Measurements from ENCODE around the gene GIMD1. TPM values are rescaled to one million over a fixed set of nuclear protein-coding genes. Genes with fewer than 3 reads are reported as not detected.
"Not testable (repeated sequence)": the region's sequence is repeated elsewhere in the genome, so short reads cannot be mapped to it uniquely, and the experiment has no call there.

GIMD1 gene
- total RNA-seq, 4 donors from 2014 or later = not detected

GRCh38 chr4:106334741-106335470 lies 33.7 kb downstream of the GIMD1 start:
- Histone ChIP-seq H3K36me3 (no peaks in the 10 kb centered on the region), H3K27ac (no peak overlapping the region), H3K4me3 (no peak overlapping the region), H3K27me3 (no peaks in the 10 kb centered on the region), H3K4me1 (no peaks in the 10 kb centered on the region), H3K9me3 (no peaks in the 10 kb centered on the region)
- no peak for DNase-seq
- TF ChIP-seq CTCF (IDR thresholded peaks at IDR 0.05) = no peak
- no peak for TF ChIP-seq POLR2A (IDR thresholded peaks at IDR 0.05)
- intact Hi-C loops (cut with DNase I; ENCODE audit: low total_unique reads) = no loop called here

- intact Hi-C loops (cut with DNase I; ENCODE audit: low total_unique reads) = no loop called here
- no peaks in the 10 kb centered on the region for H3K36me3 ChIP-seq
Measured at GRCh38 chr4:106333186-106333585, 35.4 kb downstream of the GIMD1 start.

GRCh38 chr4:106329041-106329618 lies 39.4 kb downstream of the GIMD1 start:
- H3K4me3 ChIP-seq = no peak overlapping the region
- DNase-seq = no peak
- intact Hi-C loops (cut with DNase I; ENCODE audit: low total_unique reads) = no loop called here
- H3K27me3 ChIP-seq = no peaks in the 10 kb centered on the region
- no peaks in the 10 kb centered on the region for H3K36me3 ChIP-seq
- no peaks in the 10 kb centered on the region for H3K9me3 ChIP-seq
- no peaks in the 10 kb centered on the region for H3K4me1 ChIP-seq
- TF ChIP-seq CTCF (IDR thresholded peaks at IDR 0.05) (peak in 3 of 4 experiments; percentile 9 to 21 (median 18)), POLR2A (IDR thresholded peaks at IDR 0.05) (no peak)
- no peak overlapping the region for H3K27ac ChIP-seq

More at GRCh38 chr4:106333186-106333585, 35.4 kb downstream of the GIMD1 start:
- H3K9me3 ChIP-seq = no peaks in the 10 kb centered on the region
- H3K27ac ChIP-seq = no peak overlapping the region
- H3K27me3 ChIP-seq = no peaks in the 10 kb centered on the region
- H3K4me1 ChIP-seq = no peaks in the 10 kb centered on the region
- no peak overlapping the region for H3K4me3 ChIP-seq
- TF ChIP-seq POLR2A (IDR thresholded peaks at IDR 0.05) = no peak
- TF ChIP-seq CTCF (IDR thresholded peaks at IDR 0.05) = no peak
- no peak for DNase-seq

- Histone ChIP-seq H3K27ac (no peak overlapping the region), H3K4me1 (no peaks in the 10 kb centered on the region), H3K4me3 (no peak overlapping the region), H3K27me3 (no peaks in the 10 kb centered on the region), H3K36me3 (no peaks in the 10 kb centered on the region), H3K9me3 (no peaks in the 10 kb centered on the region)
- DNase-seq = no peak
- no peak for TF ChIP-seq POLR2A (IDR thresholded peaks at IDR 0.05)
- TF ChIP-seq CTCF (IDR thresholded peaks at IDR 0.05) = no peak
- intact Hi-C loops (cut with DNase I; ENCODE audit: low total_unique reads) = no loop called here
Measured at GRCh38 chr4:106325800-106326199, 42.8 kb downstream of the GIMD1 start.

- TF ChIP-seq POLR2A (IDR thresholded peaks at IDR 0.05) = no peak
- TF ChIP-seq CTCF (IDR thresholded peaks at IDR 0.05) = no peak
- DNase-seq = no peak
Measured at GRCh38 chr4:106323119-106323518, 45.5 kb downstream of the GIMD1 start.

GRCh38 chr4:106321814-106322213 lies 46.8 kb downstream of the GIMD1 start:
- H3K4me3 ChIP-seq; H3K27me3 ChIP-seq; DNase-seq; H3K27ac ChIP-seq; intact Hi-C loops (cut with DNase I; ENCODE audit: low total_unique reads); H3K9me3 ChIP-seq; H3K36me3 ChIP-seq: not testable (repeated sequence)
- peaks cover 9 to 13% of the 10 kb centered on the region in 2 donors for H3K4me1 ChIP-seq

More at GRCh38 chr4:106323119-106323518, 45.5 kb downstream of the GIMD1 start:
- H3K4me1 ChIP-seq = peaks cover 0 to 9% of the 10 kb centered on the region in 2 donors
- H3K36me3 ChIP-seq = no peaks in the 10 kb centered on the region
- H3K4me3 ChIP-seq = no peak overlapping the region
- no peaks in the 10 kb centered on the region for H3K27me3 ChIP-seq
- intact Hi-C loops (cut with DNase I; ENCODE audit: low total_unique reads) = no loop called here
- no peak overlapping the region for H3K27ac ChIP-seq
- H3K9me3 ChIP-seq = no peaks in the 10 kb centered on the region

GRCh38 chr4:106321168-106321567 lies 47.4 kb downstream of the GIMD1 start:
- intact Hi-C loops (cut with DNase I; ENCODE audit: low total_unique reads); H3K4me3 ChIP-seq; DNase-seq; H3K9me3 ChIP-seq; H3K27ac ChIP-seq; H3K27me3 ChIP-seq; H3K36me3 ChIP-seq: not testable (repeated sequence)
- peaks cover 9 to 13% of the 10 kb centered on the region in 2 donors for H3K4me1 ChIP-seq
